ENCODE data around the gene C4orf51.
"Not testable (repeated sequence)": the region's sequence is repeated elsewhere in the genome, so short reads cannot be mapped to it uniquely, and the experiment has no call there.

Gene C4orf51

DNA sequence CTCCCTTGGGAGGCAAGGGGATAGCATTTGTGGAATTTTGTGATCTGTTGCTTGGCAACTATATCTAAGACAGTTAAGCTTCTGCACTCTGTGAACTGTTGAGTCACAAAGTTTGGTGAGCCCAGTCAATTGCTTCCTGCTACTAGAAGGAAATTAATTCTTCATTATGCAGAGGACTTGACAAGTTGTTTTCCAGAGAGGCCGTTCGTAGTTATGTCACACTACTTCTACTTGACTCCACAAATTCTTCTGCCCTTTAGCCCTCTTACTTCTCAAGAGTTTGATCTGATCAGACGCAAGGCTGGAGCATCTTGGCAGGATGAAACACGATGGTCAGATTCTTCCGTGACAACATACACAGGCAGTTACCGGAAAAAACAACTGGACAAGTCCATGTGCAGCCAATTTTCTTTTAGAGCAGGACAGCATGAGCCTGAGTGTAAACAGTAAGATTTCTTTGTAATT lies at the start of gene C4orf51:
Gene C4orf51, plus strand, starts transcription at position 156 of the 465 bp plus-strand sequence. Its CDS starts 58 bp downstream, at position 214.
- peak; percentile 62 for DNase-seq

DNA sequence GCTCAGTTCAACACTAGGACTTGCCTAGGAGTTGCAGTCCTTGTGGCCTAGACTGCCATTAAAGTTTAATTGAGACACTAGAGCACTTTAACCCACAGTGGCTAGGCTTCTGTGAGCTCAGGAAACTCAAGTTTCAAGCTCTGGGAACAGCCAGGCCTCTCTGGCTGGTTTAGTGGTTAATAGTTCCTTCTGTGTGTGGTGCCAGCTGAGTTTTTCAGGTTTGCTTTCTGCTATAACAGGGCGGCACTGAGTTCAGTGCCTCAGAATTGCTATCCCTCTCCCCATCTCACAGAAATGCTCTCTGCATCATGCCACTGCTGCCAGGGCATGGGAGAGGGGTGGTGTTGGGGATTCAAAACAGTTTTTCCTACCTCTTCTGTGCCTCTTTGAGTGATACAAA lies 44.8 kb upstream of the C4orf51 start:
- no peak for DNase-seq

DNA sequence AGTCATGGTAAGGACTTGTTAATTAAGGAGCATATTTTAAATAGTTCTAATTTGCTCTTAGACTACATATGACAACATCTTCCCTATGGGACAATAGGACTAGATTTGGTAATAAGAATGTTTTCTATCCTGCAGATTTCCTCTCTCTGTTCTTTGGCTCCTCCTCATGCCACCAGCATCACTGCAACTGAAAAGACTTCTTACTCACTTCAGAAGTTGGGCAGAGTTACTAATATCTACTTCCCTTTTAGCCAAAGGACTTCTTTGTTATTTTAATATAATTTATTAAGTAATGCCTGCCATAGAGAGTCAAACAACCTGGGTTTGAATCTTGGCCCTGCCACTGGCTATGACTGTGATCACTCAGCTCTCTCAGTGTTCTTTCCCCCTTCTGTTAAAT lies 44.3 kb upstream of the C4orf51 start:
- DNase-seq = no peak

DNA sequence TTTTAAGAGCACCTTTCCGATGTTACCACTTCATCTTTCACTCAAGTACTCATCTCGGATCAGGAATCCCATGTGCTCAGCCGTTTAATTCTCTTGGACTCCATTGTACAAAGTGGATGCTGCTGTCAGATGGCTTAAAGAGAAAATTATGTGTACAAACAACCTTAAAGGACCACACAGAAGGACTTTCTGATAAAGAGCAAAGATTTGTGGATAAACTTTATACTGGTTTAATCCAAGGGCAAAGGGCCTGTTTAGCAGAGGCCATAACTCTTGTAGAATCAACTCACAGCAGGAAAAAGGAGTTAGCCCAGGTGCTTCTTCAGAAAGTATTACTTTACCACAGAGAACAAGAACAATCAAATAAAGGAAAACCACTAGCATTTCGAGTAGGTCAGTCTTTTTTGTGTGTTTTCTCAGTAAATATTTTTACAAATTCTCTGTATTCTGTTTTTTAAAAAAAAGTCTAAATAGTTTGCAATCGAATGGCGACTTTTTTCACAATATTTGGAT lies 40.7 kb upstream of the C4orf51 start:
- DNase-seq = no peak

DNA sequence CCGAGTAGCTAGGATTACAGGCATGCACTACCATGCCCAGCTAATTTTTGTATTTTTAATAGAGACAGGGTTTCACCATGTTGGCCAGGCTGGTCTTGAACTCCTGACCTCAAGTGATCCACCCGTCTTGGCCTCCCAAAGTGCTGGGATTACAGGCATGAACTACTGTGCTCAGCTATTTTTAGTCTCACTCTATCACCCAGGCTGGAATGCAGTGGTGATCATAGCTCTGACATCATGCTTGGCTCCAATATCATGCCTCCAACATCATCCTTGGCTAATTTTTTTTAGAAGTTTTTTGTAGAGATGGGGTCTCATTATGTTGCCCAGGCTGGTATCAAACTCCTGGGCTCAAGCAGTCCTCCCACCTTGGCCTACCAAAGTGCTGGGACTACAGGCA lies 39.7 kb upstream of the C4orf51 start:
- DNase-seq = peak; percentile 75

DNA sequence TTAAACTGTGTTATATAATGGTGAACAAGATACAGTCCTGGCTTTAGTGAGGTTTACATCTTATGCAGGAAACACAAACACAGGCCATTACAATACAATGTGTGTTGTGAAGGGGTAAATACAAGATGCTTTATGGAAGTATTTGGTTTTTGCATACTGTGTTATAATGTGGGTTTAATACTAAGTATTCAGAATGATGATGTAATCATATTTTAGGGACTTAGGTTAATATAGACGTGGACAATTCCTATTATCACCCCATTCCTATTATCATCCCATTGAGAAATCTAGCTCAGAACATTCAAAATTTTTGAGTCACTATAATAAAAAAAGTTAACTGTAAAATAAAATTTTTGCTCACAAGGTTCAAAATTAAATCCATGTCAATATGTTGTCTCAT lies 36.7 kb upstream of the C4orf51 start:
- DNase-seq = no peak

DNA sequence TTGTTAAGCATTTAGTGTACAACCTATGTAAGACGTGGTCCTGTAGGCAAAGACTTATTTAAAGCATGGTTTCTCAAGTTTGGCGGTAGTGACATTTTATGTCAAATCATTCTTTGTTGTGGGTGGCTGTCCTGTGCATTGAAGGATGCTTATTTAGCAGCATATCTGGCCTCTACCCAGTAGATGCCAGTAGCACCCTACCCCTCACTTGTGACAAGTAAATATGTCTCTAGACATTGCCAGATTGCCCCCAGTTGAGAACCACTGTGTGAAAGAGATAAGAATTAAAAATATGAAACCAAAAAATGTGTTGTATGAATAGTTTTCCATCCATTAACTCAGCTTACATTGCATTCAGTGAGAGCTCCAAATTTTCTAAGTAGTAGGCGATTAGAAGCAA lies 35.2 kb upstream of the C4orf51 start:
- DNase-seq = peak; percentile 5

DNA sequence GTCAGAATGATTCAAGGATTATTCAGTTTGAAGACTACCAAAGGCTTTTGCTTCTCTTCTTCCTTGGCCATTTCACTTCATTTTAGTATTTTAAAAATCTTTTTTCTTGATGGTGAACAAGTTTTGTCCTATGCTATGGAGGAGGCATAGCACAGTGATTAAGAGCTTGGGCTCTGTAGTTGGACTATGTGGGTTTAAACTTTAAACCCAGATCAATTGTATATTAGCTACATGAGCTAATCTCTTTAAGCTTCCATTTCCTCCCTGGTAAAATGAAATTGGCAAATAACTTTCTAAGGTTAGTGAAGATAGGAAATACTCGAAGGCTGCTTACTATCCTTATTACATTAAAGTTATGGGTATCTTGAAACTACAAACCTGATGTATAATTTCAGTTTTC lies 23.8 kb upstream of the C4orf51 start:
- DNase-seq = no peak

DNA sequence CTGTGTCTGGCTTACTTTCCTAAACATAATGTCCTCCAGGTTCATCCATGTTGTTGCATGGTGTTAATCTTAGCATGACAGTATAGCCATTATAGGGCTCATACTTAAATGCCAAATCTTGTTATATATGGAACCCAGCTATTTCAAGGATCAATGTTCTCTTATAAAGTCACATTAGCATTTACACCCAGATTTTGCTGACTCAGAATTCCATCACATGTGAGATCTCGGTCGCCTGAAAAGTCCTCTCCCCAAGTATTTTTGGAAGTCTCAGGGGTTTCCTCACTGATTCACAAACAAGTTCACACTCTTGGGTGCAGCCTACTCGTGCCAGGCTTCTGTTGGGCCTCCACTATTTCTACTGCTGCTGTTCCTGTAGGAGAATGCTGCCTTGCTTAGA lies 19.9 kb upstream of the C4orf51 start:
- DNase-seq = no peak

DNA sequence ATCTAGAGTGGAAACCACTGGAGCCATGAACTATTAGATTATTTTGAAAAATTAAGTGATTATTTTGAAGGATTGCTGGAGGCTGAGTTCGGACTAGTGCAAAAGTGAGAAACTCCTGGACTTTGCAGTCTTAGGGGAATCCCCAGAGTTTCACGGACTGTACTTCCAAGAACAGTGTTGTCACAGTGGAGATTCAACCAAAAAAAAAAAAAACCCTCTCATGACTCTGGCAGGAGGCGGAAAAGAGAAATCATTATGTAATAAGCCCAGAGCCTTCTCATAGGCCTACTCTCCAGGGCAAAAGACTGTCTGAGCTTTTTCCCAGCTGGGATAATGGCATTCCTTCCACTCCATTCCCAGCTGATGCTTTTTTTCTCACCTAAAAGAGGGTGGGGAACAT lies 16.8 kb upstream of the C4orf51 start:
- no peak for DNase-seq

DNA sequence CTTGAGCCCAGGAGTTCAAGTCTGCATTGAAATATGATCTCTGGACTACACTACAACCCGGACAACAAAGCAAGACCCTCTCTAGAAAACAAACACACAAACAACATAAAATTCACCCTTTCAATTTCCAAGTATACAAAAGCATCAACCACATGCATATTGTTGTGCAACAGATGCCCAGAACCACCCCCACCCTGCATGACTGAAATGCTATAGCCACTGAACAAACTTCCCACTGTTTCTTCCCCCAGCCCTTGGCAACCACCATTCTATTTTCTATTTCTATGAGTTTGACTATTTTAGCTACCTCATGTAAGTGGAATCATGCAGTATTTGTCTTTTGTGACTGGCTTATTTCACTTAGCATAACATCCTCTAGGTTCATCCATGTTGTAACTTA lies 14.2 kb upstream of the C4orf51 start:
- no peak for DNase-seq

DNA sequence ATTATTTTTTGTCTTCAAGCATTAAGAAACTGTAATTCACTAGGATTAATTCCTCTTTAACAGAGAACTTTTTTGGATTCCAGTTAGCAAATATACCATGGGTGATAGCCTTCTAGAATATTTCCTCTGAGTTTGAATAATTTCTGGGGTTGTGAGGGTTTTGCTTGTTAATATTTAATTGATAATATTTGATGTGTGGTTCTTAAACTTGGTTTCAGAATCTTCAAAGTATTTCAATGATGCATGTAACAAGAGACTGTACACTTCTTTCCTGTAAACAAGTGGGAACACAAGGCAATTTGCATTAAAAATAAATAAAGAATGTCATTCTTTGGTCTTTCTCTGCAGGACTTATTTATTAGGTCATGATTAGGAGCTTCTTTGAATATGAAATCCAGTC lies 9.5 kb upstream of the C4orf51 start:
- no peak for DNase-seq

DNA sequence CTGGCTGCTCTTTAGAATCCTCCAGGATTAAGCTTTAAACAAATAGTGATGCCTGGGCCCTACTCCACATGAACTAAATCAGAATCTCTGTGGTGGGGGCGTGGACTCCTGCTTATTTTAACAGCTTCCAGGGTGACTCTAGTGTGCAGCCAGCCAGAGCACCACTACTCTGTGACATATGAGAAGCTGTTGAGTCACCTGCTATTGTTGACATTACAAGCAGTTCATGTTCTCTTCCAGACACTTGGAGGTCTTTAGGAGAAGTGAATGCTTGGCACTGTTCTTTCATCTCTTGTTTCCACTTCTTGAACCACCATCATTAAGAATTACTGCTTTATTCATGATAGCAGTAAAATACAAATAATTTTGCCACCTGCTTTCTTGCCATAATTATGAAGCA lies 426 bp upstream of the C4orf51 start:
- peak; percentile 76 for DNase-seq

DNA sequence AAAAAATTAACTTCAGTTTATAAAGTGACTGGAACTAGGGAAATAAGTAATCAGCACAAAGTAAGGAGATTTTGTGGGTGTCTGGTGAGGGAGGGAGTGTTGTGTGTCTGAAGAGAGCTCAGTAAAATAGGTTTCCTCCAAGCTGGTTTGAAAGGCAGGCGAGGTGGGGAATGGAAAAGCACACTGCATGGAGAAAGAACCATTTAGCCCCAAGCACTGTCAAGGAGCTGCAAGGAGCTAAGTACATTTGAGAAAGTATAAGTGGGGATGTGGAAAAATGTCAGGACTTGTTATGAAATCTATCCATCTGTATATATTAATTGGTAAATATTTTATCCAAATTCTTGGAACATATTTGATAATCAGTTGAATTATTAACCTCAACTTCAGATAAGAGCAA lies 956 bp downstream of the C4orf51 start:
- DNase-seq = no peak

DNA sequence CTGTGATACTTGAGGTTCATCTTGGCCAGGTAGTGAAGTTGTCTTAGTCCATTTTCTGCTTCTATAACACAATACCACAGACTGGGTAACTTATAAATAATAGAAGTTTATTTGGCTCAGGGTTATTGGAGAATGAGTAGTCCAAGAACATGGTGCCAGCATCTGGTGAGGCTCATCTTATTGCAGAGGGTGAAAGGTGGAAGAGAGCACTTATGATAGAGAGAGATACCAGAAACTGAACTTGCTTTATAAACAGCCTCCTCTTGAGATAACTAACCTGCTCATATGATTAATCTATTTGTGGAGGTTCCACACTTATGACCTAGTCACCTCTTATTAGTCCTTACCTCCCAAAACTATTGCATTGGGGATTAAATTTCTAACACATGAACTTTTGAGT lies 1.6 kb downstream of the C4orf51 start:
- no peak for DNase-seq

DNA sequence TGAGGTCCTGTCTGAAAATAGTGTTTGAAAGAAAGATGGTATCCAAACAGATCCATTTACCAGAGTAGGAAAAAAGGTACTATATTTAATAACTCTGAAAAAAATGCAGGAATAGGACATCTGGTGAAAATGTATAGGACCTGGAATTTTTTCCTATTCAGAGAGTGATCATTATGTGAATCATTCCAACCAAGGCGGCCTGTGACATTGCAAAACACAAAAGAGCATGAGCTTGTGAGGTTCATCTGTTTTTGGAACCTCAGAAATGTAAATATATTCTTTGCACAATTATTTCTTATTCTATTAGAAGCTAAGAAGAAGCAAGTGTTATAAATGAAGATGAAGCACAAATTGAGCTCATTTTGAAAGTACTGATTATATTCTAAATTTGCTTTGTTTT lies 2.0 kb downstream of the C4orf51 start:
- peak; percentile 43 for DNase-seq

DNA sequence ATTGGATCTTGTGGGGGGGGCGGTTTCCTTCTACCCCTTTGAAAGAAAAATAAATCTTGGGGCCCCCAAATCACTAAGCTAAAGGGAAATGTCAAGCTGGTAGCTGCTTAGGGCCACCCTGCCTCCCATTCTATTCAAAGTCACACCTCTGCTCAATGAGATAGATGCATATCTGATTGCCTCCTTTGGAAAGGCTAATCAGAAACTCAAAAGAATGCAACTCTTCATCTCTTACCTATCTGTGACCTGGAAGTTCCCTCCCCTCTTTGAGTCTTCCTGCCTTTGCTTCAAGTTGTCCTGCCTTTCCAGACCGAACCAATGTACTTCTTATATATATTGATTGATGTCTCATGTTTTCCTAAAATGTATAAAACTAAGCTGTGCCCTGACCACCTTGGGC lies 7.0 kb downstream of the C4orf51 start:
- no peak for DNase-seq

DNA sequence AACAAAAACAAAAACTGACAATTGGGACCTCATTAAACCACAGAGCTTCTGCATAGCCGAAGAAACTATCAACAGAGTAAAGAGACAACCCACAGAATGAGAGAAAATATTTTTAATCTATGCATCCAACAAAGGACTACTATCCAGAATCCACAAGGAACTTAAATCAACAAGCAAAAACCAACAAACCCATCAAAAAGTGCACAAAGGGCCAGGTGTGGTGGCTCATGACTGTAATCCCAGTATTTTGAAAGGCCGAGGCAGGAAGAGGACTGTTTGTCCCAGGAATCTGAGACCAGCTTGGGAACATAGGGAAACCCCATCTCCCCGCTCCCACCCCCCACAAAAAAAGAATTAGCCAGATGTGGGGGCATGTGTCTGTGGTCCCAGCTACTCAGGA lies 10.7 kb downstream of the C4orf51 start:
- no peak for DNase-seq

DNA sequence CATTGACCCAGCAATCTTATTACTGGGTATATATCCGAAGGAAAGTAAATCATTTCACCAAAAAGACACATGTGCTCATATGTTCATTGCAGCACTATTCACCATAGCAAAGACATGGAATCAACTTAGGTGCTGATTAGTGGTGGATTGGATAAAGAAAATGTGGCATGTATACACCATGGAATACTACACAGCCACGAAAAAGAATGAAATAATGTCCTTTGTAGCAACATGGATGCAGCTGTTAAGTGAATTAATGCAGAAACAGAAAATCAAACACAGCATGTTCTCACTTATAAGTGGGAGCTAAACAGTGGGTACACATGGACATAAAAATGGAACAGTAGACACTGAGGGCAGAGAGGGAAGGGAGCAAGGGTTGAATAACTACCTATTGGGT lies 11.5 kb downstream of the C4orf51 start:
- DNase-seq = not testable (repeated sequence)

DNA sequence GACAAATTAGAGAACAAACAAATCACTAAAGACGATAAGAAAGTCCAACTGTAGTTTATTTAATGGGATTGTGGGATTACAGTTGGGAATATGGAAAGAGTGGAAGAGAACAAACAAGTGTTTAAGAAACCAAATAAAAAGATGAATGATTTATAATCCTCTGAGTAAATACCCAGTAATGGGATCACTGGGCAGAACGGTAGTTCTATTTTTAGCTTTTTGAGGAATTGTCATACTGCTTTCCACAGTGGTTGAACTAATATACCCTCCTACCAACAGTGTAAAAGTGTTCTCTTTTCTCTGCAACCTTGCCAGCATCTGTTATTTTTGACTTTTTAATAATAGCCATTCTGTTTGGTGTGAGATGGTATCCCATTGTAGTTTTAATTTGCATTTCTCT lies 15.0 kb downstream of the C4orf51 start:
- no peak for DNase-seq

DNA sequence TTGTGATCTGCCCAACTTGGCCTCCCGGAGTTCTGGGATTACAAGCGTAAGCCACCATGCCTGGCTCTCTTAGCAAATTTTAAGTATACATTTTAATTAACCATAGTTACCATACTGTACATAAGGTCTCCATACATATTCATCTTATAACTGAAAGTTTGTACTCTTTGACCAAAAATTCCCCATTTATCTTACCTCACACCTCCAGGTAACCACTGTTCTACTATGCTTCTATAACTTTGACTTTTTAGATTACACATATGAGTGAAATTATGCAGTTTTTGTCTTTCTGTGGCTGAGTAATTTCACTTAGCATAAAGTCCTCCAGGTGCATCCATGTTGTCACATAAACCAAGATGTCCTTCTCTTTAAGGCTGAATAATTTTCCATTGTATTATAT lies 17.4 kb downstream of the C4orf51 start:
- DNase-seq = no peak

DNA sequence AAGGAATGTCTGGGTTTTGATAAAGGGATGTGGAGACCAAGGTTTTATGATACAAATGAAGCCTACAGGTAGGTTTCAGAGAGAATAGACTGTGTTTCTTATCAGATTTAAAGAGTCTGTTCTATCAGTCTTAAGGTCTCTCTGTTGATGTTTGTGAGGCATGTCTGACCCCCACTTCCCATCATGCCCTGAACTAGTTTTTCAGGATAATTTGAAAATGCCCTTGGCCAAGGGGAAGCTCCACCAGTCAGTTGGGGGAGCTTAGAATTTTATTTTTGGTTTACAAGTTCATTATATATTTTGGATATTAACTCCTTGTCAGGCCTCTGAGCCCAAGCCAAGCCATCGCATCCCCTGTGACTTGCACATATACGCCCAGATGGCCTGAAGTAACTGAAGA lies 18.6 kb downstream of the C4orf51 start:
- DNase-seq = no peak

DNA sequence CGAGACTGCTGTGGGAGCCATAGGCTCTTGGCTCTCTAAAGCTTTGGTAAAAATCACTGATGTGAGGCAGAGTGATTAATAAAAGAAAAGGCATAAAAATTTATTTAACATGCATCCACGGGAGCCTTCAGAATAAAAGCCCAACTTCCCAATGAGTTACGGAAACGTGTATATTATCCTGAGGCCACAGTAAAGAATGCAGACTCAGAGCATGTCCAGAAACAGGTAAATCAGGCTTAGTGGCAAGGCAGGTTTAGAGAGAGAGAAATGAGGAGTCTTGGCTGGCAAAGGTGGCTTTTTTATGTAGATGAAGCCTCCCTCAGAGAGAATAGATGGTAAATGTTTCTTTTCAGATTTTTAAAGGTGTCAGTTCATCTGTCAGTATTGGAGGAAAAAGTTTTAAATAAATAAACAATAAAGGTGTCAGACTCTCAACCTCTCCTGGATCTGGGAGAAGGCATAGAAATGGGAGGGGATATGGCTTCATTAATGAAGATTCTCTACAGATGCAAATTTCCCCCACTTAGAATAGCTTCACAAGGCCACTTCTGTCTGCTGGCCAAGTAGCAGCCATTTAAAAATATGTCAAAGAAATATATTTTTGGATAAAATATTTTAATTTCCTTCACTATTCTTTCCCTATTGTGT lies 24.0 kb downstream of the C4orf51 start:
- DNase-seq = no peak

DNA sequence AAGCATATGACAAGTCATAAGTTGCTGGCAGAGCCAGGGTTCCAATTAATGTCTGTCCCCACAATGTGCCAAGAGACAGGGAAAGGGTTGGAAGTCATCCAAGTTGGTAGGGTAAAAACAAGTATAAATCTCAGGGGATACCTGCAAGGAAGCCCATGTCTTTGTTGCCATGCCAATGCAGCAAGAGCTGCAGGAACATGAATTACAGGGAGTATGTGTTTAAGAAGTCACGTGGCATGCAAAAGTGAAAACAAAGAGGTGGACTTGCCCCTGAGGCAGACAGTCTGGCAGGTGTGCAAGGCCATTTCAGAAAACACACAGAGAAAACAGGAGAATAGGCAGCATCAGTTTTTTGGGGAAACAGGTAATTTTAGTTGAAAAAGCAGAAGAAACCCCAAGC lies 29.4 kb downstream of the C4orf51 start:
- no peak for DNase-seq

DNA sequence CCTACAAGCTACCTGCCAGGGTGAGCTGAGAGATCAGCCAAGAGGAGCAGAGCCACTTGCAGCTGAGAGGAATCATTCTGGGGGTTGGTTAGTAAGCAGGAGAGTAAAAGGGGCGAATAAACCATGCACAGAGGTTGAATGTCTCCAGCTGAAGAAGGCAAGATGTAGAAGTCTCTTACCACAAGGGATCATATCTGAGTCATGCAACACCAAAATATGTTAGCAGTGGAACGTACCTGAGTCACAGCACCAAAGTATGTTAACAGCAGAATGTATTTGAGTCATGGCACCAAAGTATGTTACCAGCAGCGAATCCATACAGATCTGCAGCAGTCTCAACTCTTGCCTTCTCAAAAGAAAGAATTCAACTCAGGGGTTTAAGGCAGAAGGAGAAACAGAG lies 29.9 kb downstream of the C4orf51 start:
- peak; percentile 97 for DNase-seq

Data from fibroblast of upper back skin (primary cell).